OCI-LY7 (cell line): ENCODE data around the gene IFRD1. TPM values are rescaled to one million over a fixed set of nuclear protein-coding genes. Genes with fewer than 3 reads are reported as not detected.

Source experiments
- BruUV-seq: library from RNA; stranded (reverse); fragments of 400-500 nt; replicated peaks from 2 replicates; lab custom pipeline; 2021; lab: Mats Ljungman, UMichigan
- CTCF ChIA-PET: fragments of 300-600 bp; sonication (Branson Sonifier 250); formaldehyde crosslinking; loops from one replicate; lab custom pipeline; 2022; ENCODE audit warnings: antibody characterized with exemption; ENCODE audit not compliant: unreplicated experiment; lab: Charles Lee
- POLR2A ChIA-PET: fragments of 300-600 bp; sonication (Branson Sonifier 250); formaldehyde crosslinking; loops from one replicate; lab custom pipeline; 2022; ENCODE audit warnings: antibody characterized with exemption; lab: Charles Lee
- DNase-seq: peaks from one replicate; pipeline ENCODE4 v3.0.0-alpha.2; 2015; ENCODE audit warnings: low spot score
- H2AFZ ChIP-seq: fragments of 200-600 bp; sonication (generic), shearing (Covaris generic); 2 replicates; pipeline ENCODE4 v1.6.1; 2014; ENCODE audit warnings: mild to moderate bottlenecking, antibody characterized with exemption, low read length, moderate library complexity
- H3K27ac ChIP-seq: fragments of 200-600 bp; sonication (generic); 2 replicates; pipeline ENCODE4 v1.5.1; 2014; ENCODE audit warnings: mixed run types, low read depth, mild to moderate bottlenecking, moderate library complexity, low read length, inconsistent platforms; ENCODE audit not compliant: poor library complexity, severe bottlenecking
- H3K36me3 ChIP-seq: fragments of 200-600 bp; sonication (generic); 2 replicates; pipeline ENCODE4 v1.6.1; 2014; ENCODE audit warnings: mild to moderate bottlenecking, antibody characterized with exemption, low read length, moderate library complexity, mixed read lengths; ENCODE audit not compliant: insufficient read depth
- H3K4me1 ChIP-seq: fragments of 200-600 bp; sonication (generic); 2 replicates; pipeline ENCODE4 v1.5.1; 2014; ENCODE audit warnings: mild to moderate bottlenecking, low read length; ENCODE audit not compliant: insufficient read depth, poor library complexity, severe bottlenecking
- H3K4me2 ChIP-seq: fragments of 200-600 bp; sonication (generic); 2 replicates; pipeline ENCODE4 v1.6.1; 2014; ENCODE audit warnings: mild to moderate bottlenecking, low read length
- H3K4me3 ChIP-seq: fragments of 200-600 bp; sonication (generic); 2 replicates; pipeline ENCODE4 v1.5.1; 2014; ENCODE audit warnings: mild to moderate bottlenecking, low read depth, low read length; ENCODE audit not compliant: poor library complexity, severe bottlenecking
- H3K79me2 ChIP-seq: fragments of 200-600 bp; sonication (generic); 2 replicates; pipeline ENCODE4 v1.6.1; 2016; ENCODE audit warnings: low read depth, mild to moderate bottlenecking, low read length, moderate library complexity, mixed read lengths; ENCODE audit not compliant: insufficient read depth
- H3K9me2 ChIP-seq: fragments of 200-600 bp; sonication (generic); 2 replicates; pipeline ENCODE4 v1.6.1; 2016; ENCODE audit warnings: mild to moderate bottlenecking, low read length, mixed read lengths; ENCODE audit not compliant: insufficient read depth
- H3K9me3 ChIP-seq: fragments of 200-600 bp; sonication (generic); 2 replicates; pipeline ENCODE4 v1.6.1; 2014; ENCODE audit warnings: mild to moderate bottlenecking, mixed run types, low read length, mixed read lengths
- H4K20me1 ChIP-seq: fragments of 200-600 bp; sonication (generic); 2 replicates; pipeline ENCODE4 v1.6.1; 2014; ENCODE audit warnings: mild to moderate bottlenecking, antibody characterized with exemption, low read length, moderate library complexity, mixed read lengths; ENCODE audit not compliant: insufficient read depth
- EZH2phosphoT487 ChIP-seq: fragments of 200-600 bp; sonication (generic); IDR thresholded peaks from 2 replicates; pipeline ENCODE4 v1.6.1; 2018; ENCODE audit warnings: low read depth, borderline replicate concordance, mild to moderate bottlenecking, mixed run types, antibody characterized with exemption, low read length, moderate library complexity, mixed read lengths
- intact Hi-C: fragments of 100-400 bp; cut with micrococcal nuclease; formaldehyde crosslinking; loops from one replicate; pipeline ENCODE4 v1.10.0; 2022; ENCODE audit not compliant: unreplicated experiment
- total RNA-seq, 2 experiments: library from RNA; depleted of rRNA in 1 of 2; stranded (reverse); fragments of >200 nt in 1 of 2; shearing (Covaris generic) in 1 of 2; gene quantifications; 2 replicates each; pipeline ENCODE4 v1.2.3, GENCODE V29; 2014 to 2022
- TF ChIP-seq, protein P1 (sequence below): fragments of 200-600 bp; sonication (generic); conservative IDR thresholded peaks from 2 replicates; pipeline ENCODE4 v1.5.1; 2014; ENCODE audit warnings: mild to moderate bottlenecking, antibody characterized with exemption, low read length, moderate library complexity, mixed read lengths

IFRD1 gene
- total RNA-seq, 2 experiments from 2014 or later = 49.1 to 65.6 TPM

DNA sequence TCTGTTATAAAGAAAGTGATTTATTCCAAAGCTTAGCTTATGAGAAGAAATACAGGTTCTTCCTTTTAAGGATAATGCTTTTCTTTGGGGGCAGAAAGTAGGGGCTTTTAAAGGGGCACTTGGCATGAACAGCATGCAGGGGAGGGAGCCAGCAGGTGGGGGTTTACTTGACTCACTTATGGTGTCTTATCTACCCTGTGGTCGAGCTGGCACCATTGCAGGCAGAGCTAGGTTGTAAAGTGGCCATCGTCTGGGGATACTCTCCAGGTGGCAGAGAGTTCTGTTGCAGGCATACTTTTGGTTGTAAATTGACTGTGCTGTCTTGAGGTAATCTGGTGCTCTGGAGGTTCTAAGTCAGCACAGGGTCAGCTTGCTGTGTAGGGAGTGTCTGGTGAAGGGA, 26.3 kb upstream of the IFRD1 start:
- BruUV-seq = no TSS peak

DNA sequence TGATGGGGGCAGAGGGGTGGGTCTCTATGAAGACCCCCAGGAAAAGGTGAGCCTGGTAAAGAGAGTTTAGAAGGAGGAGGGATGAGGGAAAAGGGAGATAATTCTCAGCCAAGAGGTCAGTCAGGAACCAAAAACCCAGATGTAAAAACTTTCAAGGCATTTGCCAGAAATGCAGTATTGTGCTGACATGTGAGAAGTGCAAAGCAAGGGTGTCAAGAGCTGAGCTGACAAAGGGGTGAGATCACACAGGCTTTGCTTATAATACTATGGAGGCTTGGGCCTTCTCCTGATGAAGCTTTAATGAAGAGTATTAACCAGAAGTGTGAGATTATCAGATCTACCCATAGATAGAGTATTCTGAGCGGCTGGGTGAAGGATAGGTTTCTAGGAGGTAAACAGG, 22.3 kb upstream of the IFRD1 start:
- Histone ChIP-seq H3K79me2 (no peaks in the 10 kb centered on the region), H3K4me3 (no peak overlapping the region), H3K36me3 (no peaks in the 10 kb centered on the region; the same call in 1 of the 2 replicates), H3K4me2 (no peak overlapping the region), H3K4me1 (peaks cover 29% of the 10 kb centered on the region), H4K20me1 (no peaks in the 10 kb centered on the region), H3K27ac (no peak overlapping the region), H3K9me3 (0 out of 2 replicates have a peak, but pooled peaks cover 13% of the 10 kb centered on the region), H3K9me2 (no peaks in the 10 kb centered on the region; the same call in 1 of the 2 replicates), H2AFZ (no peak overlapping the region)
- BruUV-seq = no TSS peak
- ChIA-PET CTCF (no interaction called here), POLR2A (interaction anchor here (0.6 to 2.1 kb wide), 5 partner anchors 8 to 96 kb away, joined by 3 to 12 read pairs (median 4); partner anchors contain the start of gene IFRD1)
- TF ChIP-seq, protein P1, sequence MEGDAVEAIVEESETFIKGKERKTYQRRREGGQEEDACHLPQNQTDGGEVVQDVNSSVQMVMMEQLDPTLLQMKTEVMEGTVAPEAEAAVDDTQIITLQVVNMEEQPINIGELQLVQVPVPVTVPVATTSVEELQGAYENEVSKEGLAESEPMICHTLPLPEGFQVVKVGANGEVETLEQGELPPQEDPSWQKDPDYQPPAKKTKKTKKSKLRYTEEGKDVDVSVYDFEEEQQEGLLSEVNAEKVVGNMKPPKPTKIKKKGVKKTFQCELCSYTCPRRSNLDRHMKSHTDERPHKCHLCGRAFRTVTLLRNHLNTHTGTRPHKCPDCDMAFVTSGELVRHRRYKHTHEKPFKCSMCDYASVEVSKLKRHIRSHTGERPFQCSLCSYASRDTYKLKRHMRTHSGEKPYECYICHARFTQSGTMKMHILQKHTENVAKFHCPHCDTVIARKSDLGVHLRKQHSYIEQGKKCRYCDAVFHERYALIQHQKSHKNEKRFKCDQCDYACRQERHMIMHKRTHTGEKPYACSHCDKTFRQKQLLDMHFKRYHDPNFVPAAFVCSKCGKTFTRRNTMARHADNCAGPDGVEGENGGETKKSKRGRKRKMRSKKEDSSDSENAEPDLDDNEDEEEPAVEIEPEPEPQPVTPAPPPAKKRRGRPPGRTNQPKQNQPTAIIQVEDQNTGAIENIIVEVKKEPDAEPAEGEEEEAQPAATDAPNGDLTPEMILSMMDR = no peak
- no peak for TF ChIP-seq EZH2phosphoT487
- no peak for DNase-seq
- intact Hi-C loops = no loop called here

More for the DNA sequence above, 26.3 kb upstream of the IFRD1 start:
- Histone ChIP-seq H3K79me2 (no peaks in the 10 kb centered on the region), H3K4me1 (peaks cover 50% of the 10 kb centered on the region), H2AFZ (no peak overlapping the region; the same call in 1 of the 2 replicates), H4K20me1 (no peaks in the 10 kb centered on the region), H3K4me2 (0 out of 2 replicates have a peak overlapping the region, but pooled peaks have one; percentile 80), H3K4me3 (no peak overlapping the region), H3K9me3 (no peaks in the 10 kb centered on the region), H3K36me3 (no peaks in the 10 kb centered on the region), H3K27ac (no peak overlapping the region), H3K9me2 (no peaks in the 10 kb centered on the region)
- ChIA-PET CTCF (interaction anchor here (0.9 kb wide), 1 partner anchor 13 kb away, joined by 3 read pairs; no protein-coding TSS in a partner anchor), POLR2A (interaction anchor here (0.6 to 6.4 kb wide), 9 partner anchors 10 to 828 kb away, joined by 3 to 71 read pairs (median 3); partner anchors contain the start of gene IFRD1)
- TF ChIP-seq, protein P1 = no peak
- no peak for TF ChIP-seq EZH2phosphoT487
- intact Hi-C loops = no loop called here
- DNase-seq = no peak

DNA sequence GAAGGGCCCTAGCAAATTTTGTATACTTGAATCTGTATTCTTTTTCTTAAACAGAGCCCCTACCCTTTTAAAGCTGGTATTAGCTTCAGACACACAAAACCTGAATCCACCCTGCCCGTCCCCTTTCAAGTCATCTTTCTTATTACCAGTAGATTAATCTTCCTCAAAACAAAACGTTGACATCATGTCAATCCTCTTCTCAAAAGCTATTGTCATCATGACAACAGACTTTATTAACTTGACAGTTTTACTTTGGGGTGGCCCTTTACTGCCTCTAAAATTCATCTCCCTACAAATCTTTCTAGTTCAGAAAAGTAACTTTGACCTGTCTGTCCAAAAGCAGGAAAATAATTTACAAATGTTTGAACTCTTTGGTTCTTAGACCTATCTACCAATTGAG, 21.5 kb upstream of the IFRD1 start:
- peaks cover 28% of the 10 kb centered on the region for H3K4me1 ChIP-seq
- H3K36me3 ChIP-seq = no peaks in the 10 kb centered on the region; the same call in 1 of the 2 replicates
- no peaks in the 10 kb centered on the region for H3K79me2 ChIP-seq
- H3K4me2 ChIP-seq = no peak overlapping the region
- no peak for DNase-seq
- ChIA-PET CTCF (no interaction called here), POLR2A (interaction anchor here (1.0 to 2.1 kb wide), 3 partner anchors 9 to 97 kb away, joined by 3 to 12 read pairs (median 4); partner anchors contain the start of gene IFRD1)
- no peak overlapping the region for H2AFZ ChIP-seq
- no peak overlapping the region for H3K4me3 ChIP-seq
- intact Hi-C loops = no loop called here
- TF ChIP-seq, protein P1 = no peak
- H3K9me3 ChIP-seq = 0 out of 2 replicates have a peak, but pooled peaks cover 16% of the 10 kb centered on the region
- no TSS peak for BruUV-seq
- H3K9me2 ChIP-seq = no peaks in the 10 kb centered on the region; the same call in 1 of the 2 replicates
- H4K20me1 ChIP-seq = no peaks in the 10 kb centered on the region
- no peak overlapping the region for H3K27ac ChIP-seq
